H9 (cell line): ENCODE data around the gene DCAF15. TPM values are rescaled to one million over a fixed set of nuclear protein-coding genes. Genes with fewer than 3 reads are reported as not detected.

ENCODE experiments used
- DNase-seq: peaks from one replicate; pipeline ENCODE4 v3.0.0-alpha.2; 2017
- H2AFZ ChIP-seq: one replicate; pipeline ENCODE4 v1.6.1; 2013; ENCODE audit warnings: mild to moderate bottlenecking, low read length, control low read depth, moderate library complexity
- H2AK5ac ChIP-seq: 2 replicates; pipeline ENCODE4 v1.6.1; 2013; ENCODE audit warnings: low read length, control low read depth, mixed read lengths; ENCODE audit not compliant: insufficient read length
- H2BK120ac ChIP-seq: one replicate; pipeline ENCODE4 v1.6.1; 2013; ENCODE audit warnings: low read depth, mild to moderate bottlenecking, low read length, control low read depth, inconsistent platforms; ENCODE audit not compliant: poor library complexity, severe bottlenecking
- H2BK12ac ChIP-seq: 2 replicates; pipeline ENCODE4 v1.6.1; 2013; ENCODE audit warnings: low read length, control low read depth, mixed read lengths, low read depth; ENCODE audit not compliant: insufficient read length
- H2BK15ac ChIP-seq: 2 replicates; pipeline ENCODE4 v1.6.1; 2013; ENCODE audit warnings: low read depth, low read length, control low read depth
- H2BK20ac ChIP-seq: one replicate; pipeline ENCODE4 v1.6.1; 2013; ENCODE audit warnings: low read depth, mild to moderate bottlenecking, low read length, control low read depth, inconsistent platforms; ENCODE audit not compliant: poor library complexity, severe bottlenecking
- H2BK5ac ChIP-seq: 2 replicates; pipeline ENCODE4 v1.6.1; 2013; ENCODE audit warnings: low read length, control low read depth, mixed read lengths; ENCODE audit not compliant: insufficient read length
- H3K14ac ChIP-seq: 2 replicates; pipeline ENCODE4 v1.6.1; 2013; ENCODE audit warnings: low read length, control low read depth; ENCODE audit not compliant: insufficient read depth
- H3K18ac ChIP-seq: 2 replicates; pipeline ENCODE4 v1.6.1; 2013; ENCODE audit warnings: low read depth, mild to moderate bottlenecking, mixed read lengths, low read length, control low read depth; ENCODE audit not compliant: insufficient read length
- H3K23ac ChIP-seq: 2 replicates; pipeline ENCODE4 v1.6.1; 2013; ENCODE audit warnings: low read length, control low read depth, mixed read lengths, low read depth; ENCODE audit not compliant: insufficient read length
- H3K23me2 ChIP-seq: 2 replicates; pipeline ENCODE4 v1.6.1; 2013; ENCODE audit warnings: low read depth, mild to moderate bottlenecking, mixed read lengths, low read length, control low read depth; ENCODE audit not compliant: insufficient read length, poor library complexity, severe bottlenecking
- H3K27ac ChIP-seq: 2 replicates; pipeline ENCODE4 v1.5.1; 2013; ENCODE audit warnings: low read length, control low read depth, mixed read lengths, low read depth; ENCODE audit not compliant: insufficient read length
- H3K27me3 ChIP-seq: 2 replicates; pipeline ENCODE4 v1.6.1; 2013; ENCODE audit warnings: low read length, control low read depth, inconsistent platforms; ENCODE audit not compliant: insufficient read depth
- H3K4ac ChIP-seq: 2 replicates; pipeline ENCODE4 v1.6.1; 2013; ENCODE audit warnings: low read depth, mild to moderate bottlenecking, control low read depth, inconsistent platforms, low read length, moderate library complexity
- H3K4me1 ChIP-seq: 2 replicates; pipeline ENCODE4 v1.6.1; 2013; ENCODE audit warnings: low read length, control low read depth, inconsistent platforms; ENCODE audit not compliant: insufficient read depth
- H3K4me2 ChIP-seq: 2 replicates; pipeline ENCODE4 v1.6.1; 2013; ENCODE audit warnings: low read length, control low read depth, mixed read lengths; ENCODE audit not compliant: insufficient read length, insufficient read depth
- H3K56ac ChIP-seq: 2 replicates; pipeline ENCODE4 v1.6.1; 2013; ENCODE audit warnings: low read depth, mild to moderate bottlenecking, mixed read lengths, low read length, control low read depth; ENCODE audit not compliant: insufficient read length
- H3K79me1 ChIP-seq: 2 replicates; pipeline ENCODE4 v1.6.1; 2013; ENCODE audit warnings: low read depth, mild to moderate bottlenecking, moderate library complexity, low read length, control low read depth, inconsistent platforms; ENCODE audit not compliant: insufficient read depth, poor library complexity, severe bottlenecking
- H3K79me2 ChIP-seq: 2 replicates; pipeline ENCODE4 v1.6.1; 2013; ENCODE audit warnings: low read length, control low read depth, inconsistent platforms; ENCODE audit not compliant: insufficient read depth
- H3K9ac ChIP-seq: 2 replicates; pipeline ENCODE4 v1.6.1; 2013; ENCODE audit warnings: low read length, control low read depth, mixed read lengths; ENCODE audit not compliant: insufficient read length; ENCODE audit errors: extremely low read depth
- H3K9me3 ChIP-seq: one replicate; pipeline ENCODE4 v1.6.1; 2013; ENCODE audit warnings: low read depth, low read length, inconsistent platforms; ENCODE audit not compliant: control insufficient read depth
- H3T11ph ChIP-seq: one replicate; pipeline ENCODE4 v1.6.1; 2013; ENCODE audit warnings: mild to moderate bottlenecking, low read length, control low read depth, inconsistent platforms
- H4K20me1 ChIP-seq: one replicate; pipeline ENCODE4 v1.6.1; 2013; ENCODE audit not compliant: control insufficient read depth, insufficient read length, insufficient read depth
- H4K5ac ChIP-seq: 2 replicates; pipeline ENCODE4 v1.6.1; 2013; ENCODE audit warnings: low read depth, mild to moderate bottlenecking, mixed read lengths, low read length, control low read depth; ENCODE audit not compliant: insufficient read length
- H4K8ac ChIP-seq: replicated peaks from 2 replicates; pipeline ENCODE4 v1.6.1; 2013; ENCODE audit warnings: low read length, control low read depth, mixed read lengths, low read depth; ENCODE audit not compliant: insufficient read length
- H4K91ac ChIP-seq: 2 replicates; pipeline ENCODE4 v1.6.1; 2013; ENCODE audit warnings: low read depth, mild to moderate bottlenecking, moderate library complexity, mixed read lengths, low read length, control low read depth; ENCODE audit not compliant: insufficient read length
- H3K27ac Mint-ChIP-seq, 3 experiments: 2 replicates in 2 of 3; 3 replicates in 1 of 3; pipeline ENCODE4 v1.8.0; 2020 to 2021; ENCODE audit warnings: mixed read lengths in 3 of 3, mild to moderate bottlenecking in 1 of 3, moderate library complexity in 1 of 3
- H3K27me3 Mint-ChIP-seq: 2 replicates; pipeline ENCODE4 v1.8.0; 2021; ENCODE audit warnings: low read depth, mild to moderate bottlenecking, moderate library complexity, mixed read lengths
- H3K36me3 Mint-ChIP-seq, 3 experiments: 2 replicates in 2 of 3; 3 replicates in 1 of 3; pipeline ENCODE4 v1.8.0; 2020 to 2021; ENCODE audit warnings: low read depth in 3 of 3, mixed read lengths in 3 of 3; ENCODE audit not compliant: insufficient read depth in 1 of 3
- H3K4me1 Mint-ChIP-seq, 2 experiments: 2 replicates each; pipeline ENCODE4 v1.8.0; 2020; ENCODE audit warnings: mixed read lengths in 2 of 2
- H3K4me3 Mint-ChIP-seq, 2 experiments: 2 replicates in 1 of 2; 3 replicates in 1 of 2; pipeline ENCODE4 v1.8.0; 2020 to 2021; ENCODE audit warnings: mild to moderate bottlenecking in 2 of 2, mixed read lengths in 2 of 2, moderate library complexity in 1 of 2
- H3K9me3 Mint-ChIP-seq, 2 experiments: 2 replicates in 1 of 2; 3 replicates in 1 of 2; pipeline ENCODE4 v1.8.0; 2020; ENCODE audit warnings: mild to moderate bottlenecking in 2 of 2, mixed read lengths in 2 of 2, moderate library complexity in 1 of 2
- WGBS: extraction: QIAGEN DNeasy Blood & Tissue Kit; methylation state at CpG from one replicate; pipeline ENCODE4 v1.1.7; 2013; ENCODE audit warnings: missing lambda C conversion rate, low lambda C conversion rate, mixed read lengths; ENCODE audit not compliant: insufficient read length; ENCODE audit errors: extremely low coverage; 5-methylcytosine and 5-hydroxymethylcytosine counted together
- total RNA-seq: library from RNA; stranded (reverse); gene quantifications from 2 replicates; pipeline ENCODE4 v1.2.1, GENCODE V29; 2021
- TF ChIP-seq, protein P1 (sequence below): fragments of 200-600 bp; sonication (generic); conservative IDR thresholded peaks from 3 replicates; pipeline ENCODE4 v1.8.0; 2021; ENCODE audit warnings: antibody characterized with exemption, mild to moderate bottlenecking

Gene DCAF15
- total RNA-seq, 1 experiment from 2014 or later, result 82.5 TPM

DNA sequence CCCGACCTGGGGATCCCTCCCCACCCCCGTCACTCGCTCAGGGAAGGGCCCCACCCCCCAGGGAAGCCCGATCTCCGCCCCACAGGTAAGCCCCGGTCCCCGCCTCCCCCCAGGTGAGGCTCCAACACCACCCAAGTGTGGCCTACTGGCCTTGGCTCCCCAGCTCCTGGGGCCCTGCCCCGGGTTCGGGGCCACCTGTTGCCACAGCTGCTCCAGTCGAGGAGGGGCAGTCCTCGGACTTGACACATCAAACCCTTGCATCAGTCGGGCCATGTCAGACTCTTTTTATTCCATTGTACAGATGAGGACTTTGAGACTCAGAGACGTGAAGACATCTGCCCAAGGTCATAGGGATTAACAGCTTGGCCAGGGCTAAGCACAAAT is 45.8 kb upstream of the DCAF15 start:
- Histone ChIP-seq H2BK12ac (no peak overlapping the region), H2BK20ac (no peak overlapping the region), H3K27me3 (no peaks in the 10 kb centered on the region), H3K18ac (no peak overlapping the region), H3K14ac (no peak overlapping the region), H4K91ac (no peak overlapping the region), H3K56ac (no peak overlapping the region), H3K79me1 (no peaks in the 10 kb centered on the region), H4K8ac (no peak overlapping the region), H3K23ac (no peak overlapping the region), H3K4me1 (no peaks in the 10 kb centered on the region), H3T11ph (no peak overlapping the region), H2BK120ac (no peak overlapping the region), H4K20me1 (no peaks in the 10 kb centered on the region), H3K9ac (no peak overlapping the region), H2AK5ac (no peak overlapping the region), H3K27ac (no peak overlapping the region), H3K9me3 (no peaks in the 10 kb centered on the region), H2AFZ (no peak overlapping the region), H2BK5ac (no peak overlapping the region), H3K4ac (no peak overlapping the region), H3K79me2 (no peaks in the 10 kb centered on the region), H3K4me2 (peak overlapping the region; percentile 80), H3K23me2 (peaks cover 10% of the 10 kb centered on the region), H4K5ac (no peak overlapping the region), H2BK15ac (no peak overlapping the region)
- Mint-ChIP-seq H3K27me3 (peaks cover 14% of the 10 kb centered on the region), H3K27ac (peak overlapping the region in 1 of 3 experiments; percentile 82; a peak in 2 of 7 replicates), H3K4me3 (peak overlapping the region; percentile 81 to 86), H3K4me1 (peaks cover 9 to 10% of the 10 kb centered on the region in 2 experiments), H3K9me3 (peaks cover 0 to 2% of the 10 kb centered on the region in 2 experiments; a peak in 2 of 5 replicates), H3K36me3 (peaks cover 6 to 23% (median 11%) of the 10 kb centered on the region in 3 experiments; a peak in 6 of 7 replicates)
- WGBS, result no CpG with 5 or more reads among the region's 13 CpGs
- TF ChIP-seq, protein P1, sequence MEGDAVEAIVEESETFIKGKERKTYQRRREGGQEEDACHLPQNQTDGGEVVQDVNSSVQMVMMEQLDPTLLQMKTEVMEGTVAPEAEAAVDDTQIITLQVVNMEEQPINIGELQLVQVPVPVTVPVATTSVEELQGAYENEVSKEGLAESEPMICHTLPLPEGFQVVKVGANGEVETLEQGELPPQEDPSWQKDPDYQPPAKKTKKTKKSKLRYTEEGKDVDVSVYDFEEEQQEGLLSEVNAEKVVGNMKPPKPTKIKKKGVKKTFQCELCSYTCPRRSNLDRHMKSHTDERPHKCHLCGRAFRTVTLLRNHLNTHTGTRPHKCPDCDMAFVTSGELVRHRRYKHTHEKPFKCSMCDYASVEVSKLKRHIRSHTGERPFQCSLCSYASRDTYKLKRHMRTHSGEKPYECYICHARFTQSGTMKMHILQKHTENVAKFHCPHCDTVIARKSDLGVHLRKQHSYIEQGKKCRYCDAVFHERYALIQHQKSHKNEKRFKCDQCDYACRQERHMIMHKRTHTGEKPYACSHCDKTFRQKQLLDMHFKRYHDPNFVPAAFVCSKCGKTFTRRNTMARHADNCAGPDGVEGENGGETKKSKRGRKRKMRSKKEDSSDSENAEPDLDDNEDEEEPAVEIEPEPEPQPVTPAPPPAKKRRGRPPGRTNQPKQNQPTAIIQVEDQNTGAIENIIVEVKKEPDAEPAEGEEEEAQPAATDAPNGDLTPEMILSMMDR, result no peak
- no peak for DNase-seq
